ENCODE results near the gene OPCML. TPM values are rescaled to one million over a fixed set of nuclear protein-coding genes. Genes with fewer than 3 reads are reported as not detected.

The OPCML gene
- total and polyA plus RNA-seq, 4 donors = under 0.01 to 0.01 TPM; not detected in 2

DNA sequence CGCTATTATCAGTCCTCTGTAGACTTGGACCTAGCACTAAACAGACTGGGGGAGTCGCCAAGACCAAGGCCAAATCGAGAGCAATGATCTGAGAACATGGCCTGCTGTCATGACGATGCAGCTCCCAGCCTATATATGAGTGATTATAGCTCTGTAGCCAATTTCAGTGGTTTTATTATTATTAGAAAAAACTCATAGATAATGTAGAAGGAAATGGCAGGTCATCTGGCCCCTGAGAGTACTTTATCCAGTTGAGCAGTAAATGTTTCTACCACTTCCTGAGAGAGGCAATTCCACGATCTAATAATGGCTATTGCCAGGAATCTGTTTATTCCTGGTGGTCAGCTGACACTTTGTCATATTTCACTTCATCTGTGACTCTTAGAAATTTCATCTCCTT lies 666.7 kb downstream of the OPCML start:
- no peaks in the 10 kb centered on the region for H3K4me1 ChIP-seq (ENCODE audit: control insufficient read depth in 4 of 4, insufficient read depth in 4 of 4, low read length in 3 of 4)
- no peaks in the 10 kb centered on the region for H3K36me3 ChIP-seq (ENCODE audit: control insufficient read depth in 4 of 4, insufficient read depth in 3 of 4, low read depth in 1 of 4, low read length in 3 of 4)
- no peak overlapping the region for H3K27ac ChIP-seq (ENCODE audit: low read depth in 1 of 2, low read length in 2 of 2)
- DNase-seq (ENCODE audit: low spot score) = no peak
- WGBS = 77% methylated on average over 5 of the region's 5 CpGs
- TF ChIP-seq RAD21 (IDR thresholded peaks at IDR 0.05) (no peak), JUND (IDR thresholded peaks at IDR 0.05) (no peak), NR2F2 (IDR thresholded peaks at IDR 0.05) (no peak), GABPA (IDR thresholded peaks at IDR 0.05 in 1 of 2, conservative IDR thresholded peaks at IDR 0.05 in 1 of 2) (no peak), FOXA1 (IDR thresholded peaks at IDR 0.05) (no peak), RXRA (IDR thresholded peaks at IDR 0.05) (no peak), YY1 (IDR thresholded peaks at IDR 0.05) (no peak), HNF4A (conservative IDR thresholded peaks at IDR 0.05) (no peak), FOXA2 (IDR thresholded peaks at IDR 0.05) (no peak), EGR1 (IDR thresholded peaks at IDR 0.05; ENCODE audit: low read depth in 2 of 2) (no peak), TAF1 (conservative IDR thresholded peaks at IDR 0.05) (no peak), HNF4G (IDR thresholded peaks at IDR 0.05) (no peak), SP1 (IDR thresholded peaks at IDR 0.05) (no peak)
- TF ChIP-seq, protein P1, sequence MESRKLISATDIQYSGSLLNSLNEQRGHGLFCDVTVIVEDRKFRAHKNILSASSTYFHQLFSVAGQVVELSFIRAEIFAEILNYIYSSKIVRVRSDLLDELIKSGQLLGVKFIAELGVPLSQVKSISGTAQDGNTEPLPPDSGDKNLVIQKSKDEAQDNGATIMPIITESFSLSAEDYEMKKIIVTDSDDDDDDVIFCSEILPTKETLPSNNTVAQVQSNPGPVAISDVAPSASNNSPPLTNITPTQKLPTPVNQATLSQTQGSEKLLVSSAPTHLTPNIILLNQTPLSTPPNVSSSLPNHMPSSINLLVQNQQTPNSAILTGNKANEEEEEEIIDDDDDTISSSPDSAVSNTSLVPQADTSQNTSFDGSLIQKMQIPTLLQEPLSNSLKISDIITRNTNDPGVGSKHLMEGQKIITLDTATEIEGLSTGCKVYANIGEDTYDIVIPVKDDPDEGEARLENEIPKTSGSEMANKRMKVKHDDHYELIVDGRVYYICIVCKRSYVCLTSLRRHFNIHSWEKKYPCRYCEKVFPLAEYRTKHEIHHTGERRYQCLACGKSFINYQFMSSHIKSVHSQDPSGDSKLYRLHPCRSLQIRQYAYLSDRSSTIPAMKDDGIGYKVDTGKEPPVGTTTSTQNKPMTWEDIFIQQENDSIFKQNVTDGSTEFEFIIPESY (IDR thresholded peaks at IDR 0.05) = no peak
- TF ChIP-seq, protein P2, sequence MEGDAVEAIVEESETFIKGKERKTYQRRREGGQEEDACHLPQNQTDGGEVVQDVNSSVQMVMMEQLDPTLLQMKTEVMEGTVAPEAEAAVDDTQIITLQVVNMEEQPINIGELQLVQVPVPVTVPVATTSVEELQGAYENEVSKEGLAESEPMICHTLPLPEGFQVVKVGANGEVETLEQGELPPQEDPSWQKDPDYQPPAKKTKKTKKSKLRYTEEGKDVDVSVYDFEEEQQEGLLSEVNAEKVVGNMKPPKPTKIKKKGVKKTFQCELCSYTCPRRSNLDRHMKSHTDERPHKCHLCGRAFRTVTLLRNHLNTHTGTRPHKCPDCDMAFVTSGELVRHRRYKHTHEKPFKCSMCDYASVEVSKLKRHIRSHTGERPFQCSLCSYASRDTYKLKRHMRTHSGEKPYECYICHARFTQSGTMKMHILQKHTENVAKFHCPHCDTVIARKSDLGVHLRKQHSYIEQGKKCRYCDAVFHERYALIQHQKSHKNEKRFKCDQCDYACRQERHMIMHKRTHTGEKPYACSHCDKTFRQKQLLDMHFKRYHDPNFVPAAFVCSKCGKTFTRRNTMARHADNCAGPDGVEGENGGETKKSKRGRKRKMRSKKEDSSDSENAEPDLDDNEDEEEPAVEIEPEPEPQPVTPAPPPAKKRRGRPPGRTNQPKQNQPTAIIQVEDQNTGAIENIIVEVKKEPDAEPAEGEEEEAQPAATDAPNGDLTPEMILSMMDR (IDR thresholded peaks at IDR 0.05; ENCODE audit: low read depth, low read length, missing input control) = no peak
- TF ChIP-seq, protein P3, sequence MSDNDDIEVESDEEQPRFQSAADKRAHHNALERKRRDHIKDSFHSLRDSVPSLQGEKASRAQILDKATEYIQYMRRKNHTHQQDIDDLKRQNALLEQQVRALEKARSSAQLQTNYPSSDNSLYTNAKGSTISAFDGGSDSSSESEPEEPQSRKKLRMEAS (IDR thresholded peaks at IDR 0.05) = no peak
- TF ChIP-seq, protein P4, sequence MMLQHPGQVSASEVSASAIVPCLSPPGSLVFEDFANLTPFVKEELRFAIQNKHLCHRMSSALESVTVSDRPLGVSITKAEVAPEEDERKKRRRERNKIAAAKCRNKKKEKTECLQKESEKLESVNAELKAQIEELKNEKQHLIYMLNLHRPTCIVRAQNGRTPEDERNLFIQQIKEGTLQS (IDR thresholded peaks at IDR 0.05) = no peak
- TF ChIP-seq, protein P5, sequence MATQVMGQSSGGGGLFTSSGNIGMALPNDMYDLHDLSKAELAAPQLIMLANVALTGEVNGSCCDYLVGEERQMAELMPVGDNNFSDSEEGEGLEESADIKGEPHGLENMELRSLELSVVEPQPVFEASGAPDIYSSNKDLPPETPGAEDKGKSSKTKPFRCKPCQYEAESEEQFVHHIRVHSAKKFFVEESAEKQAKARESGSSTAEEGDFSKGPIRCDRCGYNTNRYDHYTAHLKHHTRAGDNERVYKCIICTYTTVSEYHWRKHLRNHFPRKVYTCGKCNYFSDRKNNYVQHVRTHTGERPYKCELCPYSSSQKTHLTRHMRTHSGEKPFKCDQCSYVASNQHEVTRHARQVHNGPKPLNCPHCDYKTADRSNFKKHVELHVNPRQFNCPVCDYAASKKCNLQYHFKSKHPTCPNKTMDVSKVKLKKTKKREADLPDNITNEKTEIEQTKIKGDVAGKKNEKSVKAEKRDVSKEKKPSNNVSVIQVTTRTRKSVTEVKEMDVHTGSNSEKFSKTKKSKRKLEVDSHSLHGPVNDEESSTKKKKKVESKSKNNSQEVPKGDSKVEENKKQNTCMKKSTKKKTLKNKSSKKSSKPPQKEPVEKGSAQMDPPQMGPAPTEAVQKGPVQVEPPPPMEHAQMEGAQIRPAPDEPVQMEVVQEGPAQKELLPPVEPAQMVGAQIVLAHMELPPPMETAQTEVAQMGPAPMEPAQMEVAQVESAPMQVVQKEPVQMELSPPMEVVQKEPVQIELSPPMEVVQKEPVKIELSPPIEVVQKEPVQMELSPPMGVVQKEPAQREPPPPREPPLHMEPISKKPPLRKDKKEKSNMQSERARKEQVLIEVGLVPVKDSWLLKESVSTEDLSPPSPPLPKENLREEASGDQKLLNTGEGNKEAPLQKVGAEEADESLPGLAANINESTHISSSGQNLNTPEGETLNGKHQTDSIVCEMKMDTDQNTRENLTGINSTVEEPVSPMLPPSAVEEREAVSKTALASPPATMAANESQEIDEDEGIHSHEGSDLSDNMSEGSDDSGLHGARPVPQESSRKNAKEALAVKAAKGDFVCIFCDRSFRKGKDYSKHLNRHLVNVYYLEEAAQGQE (IDR thresholded peaks at IDR 0.05) = no peak
- no peaks in the 10 kb centered on the region for H3K9me3 ChIP-seq (ENCODE audit: control insufficient read depth in 4 of 4, low read length in 3 of 4)
- H3K27me3 ChIP-seq (ENCODE audit: control insufficient read depth in 4 of 4, insufficient read depth in 4 of 4, low read length in 3 of 4) = no peaks in the 10 kb centered on the region
- no peak overlapping the region for H3K9ac ChIP-seq (ENCODE audit: low read depth in 1 of 2, low read length in 2 of 2)
- H3K4me3 ChIP-seq (ENCODE audit: low read depth in 1 of 3, low read length in 3 of 3) = no peak overlapping the region
